ENCODE measurements around the gene F2.

DNA sequence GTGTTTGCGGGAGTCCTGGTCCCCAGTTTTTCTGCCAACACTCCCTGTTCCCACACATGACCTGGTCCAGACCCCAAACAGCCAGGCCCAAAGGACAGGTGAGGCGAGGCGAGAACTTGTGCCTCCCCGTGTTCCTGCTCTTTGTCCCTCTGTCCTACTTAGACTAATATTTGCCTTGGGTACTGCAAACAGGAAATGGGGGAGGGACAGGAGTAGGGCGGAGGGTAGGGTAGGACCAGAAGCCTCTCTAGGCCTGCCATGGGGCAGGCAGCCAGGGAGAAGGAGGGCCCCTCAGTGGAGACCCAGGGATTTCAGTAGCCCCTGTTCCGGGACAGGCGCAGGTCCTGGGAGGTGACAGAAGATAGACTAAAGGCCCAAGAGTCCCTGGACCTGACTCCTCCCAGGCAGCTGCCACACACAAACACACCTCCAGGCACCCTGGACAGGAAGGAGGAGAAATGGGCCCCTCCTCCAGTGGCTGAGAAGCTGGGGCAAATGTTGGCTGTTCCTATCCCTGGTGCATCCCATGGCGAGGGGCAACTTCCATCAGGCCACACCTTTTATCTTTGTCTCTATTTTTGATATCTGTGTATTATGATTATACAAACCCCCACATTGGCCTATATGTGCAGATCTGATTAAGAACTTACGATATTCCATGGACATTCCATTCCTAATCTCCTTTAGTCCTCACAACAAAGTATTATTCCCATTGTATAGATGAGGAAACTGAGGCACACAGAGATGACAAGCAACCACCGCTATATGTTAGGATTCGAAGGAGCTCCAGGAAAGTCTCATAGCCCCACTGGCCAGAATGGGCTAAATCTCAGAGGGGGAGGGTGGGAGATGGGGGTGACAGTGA lies 626 bp upstream of the F2 start:
- TF ChIP-seq TAF1 (IDR thresholded peaks at IDR 0.05; ENCODE audit: low read depth, low read length), result no peak
- TF ChIP-seq POLR2A (IDR thresholded peaks at IDR 0.05; ENCODE audit: low read depth, low read length), result no peak
- no peak for TF ChIP-seq POLR2AphosphoS5 (IDR thresholded peaks at IDR 0.05; ENCODE audit: low read depth, low read length)
- TF ChIP-seq PAX5 (IDR thresholded peaks at IDR 0.05; ENCODE audit: insufficient read depth, low read length, severe bottlenecking), result no peak
